ENCODE data around the gene ZMYM4. TPM values are rescaled to one million over a fixed set of nuclear protein-coding genes. Genes with fewer than 3 reads are reported as not detected.

The ZMYM4 gene
- total RNA-seq, 1 donor from 2014 or later: 25.3 TPM

DNA sequence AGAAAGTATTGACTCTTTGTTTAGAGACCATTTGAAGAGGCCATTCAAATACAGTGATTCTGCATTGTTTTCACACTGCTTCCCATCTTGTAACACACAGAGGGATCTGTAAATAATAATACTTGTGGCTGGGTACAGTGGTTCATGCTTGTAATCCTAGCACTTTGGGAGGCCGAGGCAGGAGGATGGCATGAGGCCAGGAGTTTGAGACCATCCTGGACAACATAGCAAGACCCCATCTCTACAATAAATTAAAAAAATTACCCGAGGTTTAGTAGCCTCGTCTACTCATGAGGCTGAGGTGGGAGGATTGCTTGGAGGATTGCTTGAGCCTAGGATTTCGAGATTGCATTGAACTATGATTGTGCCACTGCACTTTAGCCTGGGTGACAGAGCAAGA, 5.7 kb downstream of the ZMYM4 start:
- no peak for DNase-seq (ENCODE audit: low read depth in 2 of 2)

DNA sequence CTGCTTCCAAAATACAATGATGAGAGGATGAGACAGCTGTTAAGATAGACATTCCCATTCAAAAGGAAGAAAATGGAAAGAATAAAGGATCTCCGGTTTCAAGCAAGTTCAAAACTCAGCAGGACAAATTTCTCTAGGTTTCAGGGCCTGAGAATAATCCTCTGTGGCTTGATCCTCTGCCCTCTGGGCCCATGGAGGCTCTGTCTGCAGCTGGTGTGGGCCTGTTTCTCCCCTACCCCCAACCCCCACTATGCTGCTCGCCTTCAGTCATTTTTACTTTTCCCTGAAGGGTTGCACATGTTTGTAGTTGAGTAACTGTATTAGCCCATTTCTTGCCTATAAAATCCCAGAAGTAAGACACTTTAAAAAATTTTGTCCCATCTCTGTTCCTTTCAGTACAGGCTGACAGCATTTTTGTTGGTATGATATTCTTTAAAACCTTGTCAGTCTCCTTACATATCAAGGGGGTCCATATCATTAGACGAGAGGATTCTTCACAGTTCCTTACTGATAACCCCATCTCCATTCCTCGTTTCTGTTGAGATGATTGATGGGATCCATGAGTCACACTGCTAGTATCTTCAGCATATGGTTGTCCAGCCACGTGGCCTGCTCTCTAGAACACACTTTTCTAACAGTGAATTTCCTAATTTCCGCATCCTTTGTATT, 10.5 kb downstream of the ZMYM4 start:
- no peak for DNase-seq (ENCODE audit: low read depth in 2 of 2)

DNA sequence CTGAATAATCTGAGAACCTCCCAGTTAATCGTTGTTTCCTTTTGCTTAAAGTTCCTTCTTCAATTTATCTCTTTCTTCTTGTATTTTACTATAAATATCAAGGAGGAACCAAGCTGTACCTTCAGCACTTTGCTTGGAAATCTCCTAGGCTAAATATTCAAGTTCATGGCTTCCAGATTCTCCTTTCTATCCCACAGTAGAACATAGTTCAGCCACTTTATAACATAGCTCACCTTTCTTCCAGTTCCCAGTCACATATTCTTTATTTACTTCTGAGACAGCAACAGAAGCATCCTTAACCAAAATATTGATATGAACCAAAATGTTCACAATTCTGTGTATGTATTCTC, 11.0 kb downstream of the ZMYM4 start:
- DNase-seq (ENCODE audit: low read depth in 2 of 2): no peak

DNA sequence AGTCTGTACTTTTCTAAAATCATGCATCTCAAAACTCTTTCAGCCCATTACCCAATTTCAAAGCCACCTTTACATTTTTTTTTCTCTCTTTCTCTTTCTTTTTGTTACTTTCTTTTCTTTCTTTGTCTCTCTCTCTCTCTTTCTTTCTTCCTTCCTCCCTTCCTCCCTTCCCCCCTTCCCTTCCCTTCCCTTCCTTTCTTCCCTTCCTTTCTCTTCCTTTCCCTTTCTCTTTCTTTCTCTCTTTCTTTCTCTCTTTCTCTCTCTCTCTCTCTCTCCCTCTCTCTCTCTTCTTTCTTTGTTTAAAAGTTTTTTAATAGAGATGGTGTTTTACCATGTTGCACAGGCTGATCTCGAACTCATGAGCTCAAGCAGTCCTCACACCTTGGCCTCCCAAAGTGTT, 11.5 kb downstream of the ZMYM4 start:
- no peak for DNase-seq (ENCODE audit: low read depth in 2 of 2)

DNA sequence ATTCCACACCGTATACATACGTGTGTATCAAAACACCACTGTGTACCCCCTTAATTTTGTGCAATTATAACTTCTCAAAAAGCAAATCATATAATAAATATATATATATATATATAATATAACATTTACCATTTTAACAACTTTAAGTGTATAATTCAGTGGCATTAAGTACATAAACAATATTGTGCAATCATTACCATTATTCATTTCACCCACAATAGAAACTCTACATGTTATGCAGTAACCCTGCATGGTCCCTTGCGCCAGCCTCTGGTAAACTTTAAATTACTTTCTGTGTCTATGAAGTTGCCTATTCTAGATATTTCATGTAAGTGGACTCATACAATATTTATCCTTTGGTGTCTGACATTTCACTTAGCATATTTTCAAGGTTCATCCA, 13.1 kb downstream of the ZMYM4 start:
- DNase-seq (ENCODE audit: low read depth in 2 of 2): no peak

DNA sequence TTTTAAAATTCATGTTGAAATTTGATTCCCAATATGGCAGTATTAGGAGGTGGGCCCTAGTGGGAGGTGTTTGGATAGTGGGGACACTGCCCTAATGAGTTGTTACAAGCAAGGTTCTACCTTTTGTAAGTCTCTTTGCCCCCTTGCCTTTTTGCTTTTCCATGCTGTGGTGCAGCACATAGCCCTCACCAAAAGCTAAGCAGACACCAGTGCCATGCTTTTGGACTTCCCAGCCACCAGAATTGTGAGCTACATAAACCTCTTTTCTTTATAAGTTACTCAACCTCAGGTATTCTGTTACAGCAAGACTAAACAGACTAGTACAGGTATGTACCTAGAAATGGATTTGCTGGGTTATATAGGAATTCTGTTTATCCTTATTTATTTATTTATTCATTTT, 13.7 kb downstream of the ZMYM4 start:
- no peak for DNase-seq (ENCODE audit: low read depth in 2 of 2)

DNA sequence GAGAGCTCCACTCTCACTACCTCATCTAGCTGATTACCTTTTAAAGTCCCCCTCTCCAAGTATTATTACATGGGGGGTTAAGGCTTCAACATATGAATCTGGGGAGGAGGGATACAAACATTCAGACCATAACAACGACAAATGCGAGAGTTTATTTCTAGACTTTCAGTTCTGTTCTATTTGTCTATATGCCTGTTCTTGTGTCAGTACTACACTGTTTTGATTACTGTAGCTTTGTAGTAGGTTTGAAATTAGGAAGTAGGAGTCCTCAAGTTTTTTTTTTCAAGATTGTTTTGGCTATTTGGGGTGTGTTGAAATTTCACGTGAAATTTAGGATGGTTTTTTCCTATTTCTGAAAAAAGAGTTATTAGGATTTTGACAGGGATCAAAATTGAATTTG, 16.3 kb downstream of the ZMYM4 start:
- no peak for DNase-seq (ENCODE audit: low read depth in 2 of 2)

DNA sequence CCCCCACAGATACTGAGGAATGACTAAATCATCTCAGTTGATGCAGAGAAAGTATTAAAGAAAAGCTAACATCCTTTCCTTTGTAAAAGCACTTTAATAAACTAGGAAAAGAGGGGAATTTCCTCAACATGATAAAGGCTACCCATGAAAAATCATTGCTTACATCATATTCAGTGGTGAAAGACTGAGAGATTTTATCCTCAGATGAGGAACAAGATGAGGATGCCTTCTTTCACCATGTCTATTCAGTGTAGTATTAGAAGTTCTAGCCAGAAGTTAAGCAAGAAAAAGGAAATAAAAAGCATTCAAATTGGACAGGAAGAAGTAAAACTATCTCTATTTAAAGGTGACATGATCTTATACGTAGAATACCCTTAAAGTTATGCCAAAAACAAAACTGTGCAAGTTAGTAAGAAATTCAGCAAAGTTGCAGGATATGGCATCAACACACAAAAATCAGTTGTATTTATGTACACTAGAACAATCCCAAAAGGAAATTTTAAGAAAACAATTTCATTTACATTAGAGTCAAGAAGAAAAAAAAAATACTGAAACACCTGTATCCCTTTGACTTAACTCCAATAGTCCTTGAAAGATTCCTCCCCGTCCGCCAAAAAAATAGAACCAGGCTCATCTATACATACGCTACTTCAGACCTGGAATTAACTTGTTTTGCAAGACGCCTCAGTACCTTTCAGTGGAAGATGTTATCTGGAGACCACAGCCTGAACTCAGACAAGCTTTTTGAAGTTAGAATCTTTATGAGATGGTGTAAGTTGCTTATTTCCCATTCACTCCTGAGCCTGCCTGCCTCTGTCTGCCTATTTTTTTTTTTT, 17.5 kb downstream of the ZMYM4 start:
- no peak for DNase-seq (ENCODE audit: low read depth in 2 of 2)

DNA sequence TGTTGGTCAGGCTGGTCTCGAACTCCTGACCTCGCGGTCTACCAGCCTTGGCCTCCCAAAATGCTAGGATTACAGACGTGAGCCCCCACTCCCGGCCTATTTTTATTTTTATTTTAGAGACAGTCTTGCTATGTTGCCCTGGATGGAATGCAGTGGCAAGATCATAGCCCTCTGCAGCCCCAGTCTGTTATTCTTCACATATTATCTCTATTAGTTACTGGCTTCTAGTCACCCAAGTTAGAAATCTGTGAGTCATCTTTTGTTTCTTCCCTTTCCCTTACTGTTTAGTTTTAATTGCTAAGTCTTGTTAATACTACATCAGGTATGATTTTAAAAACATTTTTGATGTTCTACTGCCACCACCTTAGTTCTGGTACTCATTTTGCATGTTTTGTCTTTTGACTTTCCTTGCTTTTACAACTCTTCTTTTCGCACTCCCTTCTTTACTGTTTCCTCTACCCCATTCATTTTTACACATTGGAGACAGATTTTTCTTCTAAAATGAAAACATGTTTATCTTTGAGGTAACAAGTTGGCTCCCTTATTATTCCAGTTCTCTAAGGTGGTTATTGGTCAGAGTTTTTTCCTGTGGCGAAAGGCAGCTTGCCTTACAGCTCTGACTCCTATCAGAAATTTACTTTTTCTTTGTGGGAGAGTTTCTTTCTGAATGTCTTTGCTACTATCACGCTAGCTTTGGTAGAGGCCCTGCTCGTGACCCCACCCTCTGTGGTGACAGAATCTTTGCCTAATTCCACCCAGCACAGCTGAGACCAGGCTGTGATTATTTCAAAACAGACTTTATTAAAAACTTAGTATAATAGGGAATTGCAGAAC, 19.5 kb downstream of the ZMYM4 start:
- DNase-seq (ENCODE audit: low read depth in 2 of 2): peak in 1 of 2 donors; percentile 75

DNA sequence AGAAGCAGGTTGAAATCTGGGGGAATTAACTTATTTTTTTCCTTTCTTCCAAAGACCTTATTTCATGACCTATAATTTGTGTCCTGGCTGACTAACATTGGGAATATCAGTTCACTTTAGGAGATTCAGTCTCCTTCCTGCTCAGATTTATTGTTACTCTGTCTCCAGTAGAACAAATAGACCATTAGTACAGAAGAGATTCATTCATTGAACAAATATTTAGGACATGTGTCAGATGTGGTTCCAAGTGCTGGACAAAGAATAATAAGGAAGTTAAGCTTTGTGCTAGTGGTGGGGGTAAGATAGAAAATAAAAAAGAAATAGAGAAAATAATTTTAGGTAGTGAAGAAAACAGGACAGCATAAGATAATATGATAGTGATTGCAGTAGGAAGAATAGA, 20.3 kb downstream of the ZMYM4 start:
- DNase-seq (ENCODE audit: low read depth in 2 of 2): peak in 1 of 2 donors; percentile 55

DNA sequence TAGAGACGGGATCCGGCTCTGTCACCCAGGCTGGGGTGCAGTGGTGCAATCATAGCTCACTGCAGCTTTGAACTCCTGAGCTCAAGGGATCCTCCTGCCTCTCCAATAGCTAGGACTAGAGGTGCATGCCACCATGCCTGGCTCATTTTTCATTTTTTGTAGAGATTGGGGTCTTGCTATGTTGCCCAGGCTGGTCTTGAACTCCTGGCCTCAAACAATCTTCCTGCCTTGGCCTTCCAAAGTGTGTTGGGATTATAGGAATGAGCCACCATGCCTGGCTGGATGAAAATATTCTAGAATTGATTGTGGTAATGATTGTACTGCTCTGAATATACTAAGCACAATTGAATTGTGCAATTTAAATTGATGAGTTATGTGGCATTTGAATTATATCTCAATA, 21.9 kb downstream of the ZMYM4 start:
- DNase-seq (ENCODE audit: low read depth in 2 of 2): no peak

DNA sequence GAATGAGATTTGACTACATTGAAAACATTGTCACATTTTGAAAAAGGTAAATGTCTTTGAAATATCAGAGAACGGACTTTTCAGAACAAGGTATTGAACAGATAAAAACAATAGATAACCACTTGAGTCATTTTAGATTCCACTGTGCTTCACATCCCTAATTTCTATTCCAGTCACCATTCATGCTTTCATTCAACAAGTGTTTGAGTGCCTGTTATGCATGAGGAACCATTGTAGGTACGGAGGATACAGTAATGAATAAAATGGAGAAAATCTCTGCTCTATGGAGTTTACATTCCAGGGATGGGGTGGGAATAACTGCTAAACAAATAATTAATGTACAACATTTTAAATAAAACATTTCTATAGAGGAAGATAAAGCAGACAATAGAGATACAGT, 26.3 kb downstream of the ZMYM4 start:
- no peak for DNase-seq (ENCODE audit: low read depth in 2 of 2)

DNA sequence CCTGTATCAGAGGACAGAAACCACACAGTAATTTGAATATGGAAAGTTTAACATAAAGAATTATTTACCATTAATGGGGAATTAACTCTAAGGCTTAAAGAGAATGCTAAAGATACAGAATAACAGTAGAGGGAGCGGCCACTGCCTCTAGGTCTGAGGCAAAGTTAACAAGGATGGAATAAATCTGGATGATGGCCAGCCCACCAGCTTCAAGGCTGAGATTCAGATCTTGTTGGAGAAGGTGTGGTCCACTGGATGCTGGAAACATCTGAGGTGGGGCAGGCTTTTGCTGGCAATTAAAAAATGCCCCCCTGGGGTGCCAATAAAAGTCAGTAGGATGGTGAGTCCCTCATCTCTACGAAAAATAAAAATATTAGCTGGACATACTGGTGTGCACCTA, 29.4 kb downstream of the ZMYM4 start:
- DNase-seq (ENCODE audit: low read depth in 2 of 2): no peak

DNA sequence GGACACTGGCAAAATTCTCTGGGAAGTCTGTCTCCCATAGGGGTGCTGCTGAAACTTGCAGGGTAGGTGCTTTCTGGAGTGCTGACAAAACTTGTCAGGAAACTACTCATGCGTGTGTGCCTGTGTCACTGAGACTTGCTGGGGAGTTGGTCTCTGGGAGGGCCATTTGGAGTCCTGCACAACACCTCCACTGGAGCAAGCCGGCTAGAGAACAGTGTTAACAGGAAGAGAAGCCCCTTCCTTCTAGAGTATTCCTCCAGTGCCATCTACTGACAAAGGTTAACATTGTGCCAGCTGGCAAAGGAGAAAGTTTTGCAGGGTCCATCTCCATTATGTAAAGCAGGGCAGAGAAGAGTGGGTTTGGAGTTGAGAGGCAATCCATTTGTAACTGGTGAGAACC, 30.0 kb downstream of the ZMYM4 start:
- DNase-seq (ENCODE audit: low read depth in 2 of 2): peak; percentile 37 to 60

DNA sequence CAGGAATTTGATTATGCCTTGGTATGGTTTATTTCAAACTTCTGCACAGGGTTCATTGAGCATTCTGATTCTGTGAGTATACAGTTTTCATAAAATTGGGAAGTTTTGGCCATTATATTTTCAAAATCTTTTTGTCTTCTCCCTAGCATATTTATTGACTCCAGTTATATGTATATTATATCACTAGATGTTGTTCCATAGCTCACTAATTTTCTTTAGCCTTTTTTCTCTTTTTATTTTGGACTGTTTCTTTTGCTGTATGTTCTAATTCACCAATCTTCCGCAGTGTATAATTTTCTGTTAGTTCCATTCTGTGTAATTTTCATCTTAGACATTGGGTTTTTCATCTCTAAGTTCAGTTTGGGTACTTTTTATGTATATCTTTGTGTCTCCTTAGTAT, 31.9 kb downstream of the ZMYM4 start:
- DNase-seq (ENCODE audit: low read depth in 2 of 2): no peak

DNA sequence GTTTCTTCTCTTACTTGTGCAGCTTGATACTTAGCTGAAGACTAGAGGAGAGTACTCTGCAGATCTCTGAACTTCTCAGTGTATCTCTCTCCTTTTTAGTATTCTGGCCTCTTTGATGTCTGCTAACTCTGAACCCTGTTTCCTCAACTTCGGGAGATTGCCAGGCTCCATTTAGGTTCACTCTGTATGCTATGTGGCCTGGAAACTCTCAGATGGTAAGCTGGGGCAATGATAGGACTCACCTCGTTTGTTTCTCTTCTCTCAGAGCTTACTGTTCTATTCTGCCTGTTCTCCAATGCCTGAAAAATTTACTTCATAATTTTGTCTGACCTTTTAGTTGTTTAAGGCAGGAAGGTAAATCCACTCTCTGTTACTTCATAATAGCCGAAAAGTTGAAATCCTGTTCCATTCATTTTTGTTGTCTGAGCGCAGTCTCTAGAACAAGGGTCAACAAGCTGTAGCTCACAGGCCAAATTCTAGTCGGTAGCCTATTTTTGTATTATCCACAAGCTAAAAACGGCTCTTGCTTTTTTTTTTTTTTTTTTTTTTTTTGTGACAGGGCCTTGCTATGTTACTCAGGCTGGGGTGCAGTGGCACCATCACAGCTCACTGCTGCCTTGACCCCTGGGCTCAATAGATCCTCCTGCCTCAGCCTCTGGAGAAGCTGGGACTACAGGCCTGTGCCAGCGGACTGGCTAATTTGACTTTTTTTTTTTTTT, 33.3 kb downstream of the ZMYM4 start:
- no peak for DNase-seq (ENCODE audit: low read depth in 2 of 2)

DNA sequence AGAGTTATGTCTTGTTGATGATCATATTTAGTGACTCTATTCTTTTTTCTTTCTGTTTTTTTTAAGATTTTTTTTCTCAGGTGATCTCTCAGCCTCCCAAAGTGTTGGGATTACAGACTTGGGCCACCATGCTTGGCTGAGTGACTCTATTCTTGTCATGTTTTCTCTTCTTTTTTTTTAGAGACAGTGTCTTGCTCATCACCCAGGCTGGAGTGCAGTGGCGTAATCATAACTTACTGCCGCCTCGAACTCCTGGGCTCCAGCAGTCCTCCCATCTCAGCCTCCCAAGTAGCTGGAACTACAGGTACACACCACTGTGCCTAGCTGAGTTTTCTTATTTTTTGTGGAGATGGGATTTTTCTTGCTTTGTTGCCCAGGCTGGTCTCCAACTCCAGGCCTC, 36.9 kb downstream of the ZMYM4 start:
- DNase-seq (ENCODE audit: low read depth in 2 of 2): no peak

DNA sequence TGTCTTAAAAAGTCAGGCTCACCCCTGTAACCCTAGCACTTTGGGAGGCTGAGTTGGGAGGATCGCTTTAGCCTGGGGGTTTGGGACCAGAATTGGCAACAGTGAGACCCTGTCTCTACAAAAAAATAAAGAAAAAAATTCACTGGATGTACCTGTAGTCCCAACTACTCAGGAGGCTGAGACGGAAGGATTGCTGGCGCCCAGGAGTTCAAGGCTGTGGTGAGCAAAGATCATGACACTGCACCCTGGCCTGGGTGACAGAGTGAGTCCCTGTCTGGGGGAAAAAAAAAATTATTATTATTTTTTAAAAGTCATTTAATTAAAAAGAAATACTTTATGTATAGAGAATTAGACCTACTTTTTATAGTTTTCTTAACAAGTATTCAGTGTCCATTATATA, 47.1 kb downstream of the ZMYM4 start:
- DNase-seq (ENCODE audit: low read depth in 2 of 2): no peak

DNA sequence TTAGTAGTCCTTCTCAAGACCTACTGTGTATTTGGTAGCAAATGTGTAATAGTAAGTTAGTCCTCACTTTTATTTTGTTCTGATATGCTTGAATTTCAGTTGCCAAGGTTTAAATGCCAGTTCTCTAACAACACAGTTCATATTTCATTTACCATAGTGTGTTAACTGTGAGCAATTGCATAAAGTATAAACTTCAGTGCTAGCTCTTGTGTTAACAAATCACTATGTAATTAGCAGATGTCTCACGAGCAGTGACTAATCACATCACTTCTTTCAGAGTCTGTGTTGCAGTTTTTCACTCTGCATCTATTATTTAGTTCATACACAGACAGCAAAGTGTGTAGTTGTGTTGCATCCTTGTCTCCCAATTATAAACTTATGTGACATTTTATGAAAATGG, 47.8 kb downstream of the ZMYM4 start:
- no peak for DNase-seq (ENCODE audit: low read depth in 2 of 2)

DNA sequence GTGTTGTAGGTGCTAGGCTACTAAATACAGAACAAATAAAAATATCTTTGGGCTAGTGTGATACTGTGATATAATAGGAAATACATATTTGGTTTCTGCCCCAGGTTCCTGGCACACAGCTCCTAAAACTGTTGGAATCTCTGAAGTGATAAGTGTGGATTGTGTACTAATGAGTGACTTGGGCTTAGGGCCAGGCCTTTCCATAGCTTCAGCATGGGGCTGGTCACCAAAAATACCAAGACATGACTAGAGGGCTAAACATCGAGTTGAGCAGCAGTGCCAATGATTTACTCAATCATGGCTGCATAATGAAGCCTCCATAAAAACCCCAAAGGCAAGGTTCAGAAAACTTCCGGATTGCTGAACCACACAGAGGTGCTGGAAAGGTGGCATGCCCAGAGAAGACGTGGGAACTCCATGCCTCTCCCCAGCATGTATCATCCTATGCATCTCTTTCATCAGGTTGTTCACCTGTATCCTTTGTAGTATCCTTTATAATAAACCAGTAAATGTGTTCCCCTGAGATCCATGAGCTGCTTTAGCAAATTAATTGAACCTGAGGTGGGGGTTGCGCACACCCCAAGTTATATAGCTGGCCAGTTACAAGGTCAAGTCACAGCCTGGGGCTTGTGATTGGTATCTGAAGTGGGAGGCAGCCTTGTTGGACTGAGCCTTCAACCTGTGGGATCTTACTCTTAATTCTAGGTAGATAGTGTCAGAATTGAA, 51.6 kb downstream of the ZMYM4 start:
- DNase-seq (ENCODE audit: low read depth in 2 of 2): no peak

DNA sequence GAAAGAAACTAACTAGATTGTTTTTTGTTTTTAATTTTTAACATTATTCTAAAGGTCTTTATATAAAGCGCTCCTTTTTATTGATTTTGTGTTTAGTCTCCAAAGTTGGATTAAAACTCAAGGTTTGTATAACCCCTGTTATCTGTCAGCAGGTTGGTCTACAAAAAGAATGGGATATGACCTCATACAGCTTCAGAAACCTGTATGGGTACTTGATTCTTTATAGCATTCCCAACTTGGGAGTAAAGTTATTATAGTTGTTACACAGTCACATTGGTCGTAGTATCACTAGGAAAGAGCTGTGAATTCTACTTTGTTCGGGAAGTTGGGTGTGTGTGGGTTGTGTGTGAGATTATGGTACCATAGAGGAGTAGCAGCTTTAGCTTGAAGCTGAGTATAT, 52.4 kb downstream of the ZMYM4 start:
- DNase-seq (ENCODE audit: low read depth in 2 of 2): no peak

All from dermis microvascular lymphatic vessel endothelial cell (primary cell).